AG08395 (cell line): ENCODE results near the gene RASSF7.

ENCODE experiments used
- DNase-seq: peaks from one replicate; pipeline ENCODE4 v3.0.0; 2012; ENCODE audit warnings: mixed read lengths, low spot score

Gene RASSF7

GRCh38 chr11:586376-587316 is 25.9 kb downstream of the RASSF7 start:
- DNase-seq: no peak

- DNase-seq: no peak
Observed at GRCh38 chr11:587546-587945, 26.8 kb downstream of the RASSF7 start.

- no peak for DNase-seq
Observed at GRCh38 chr11:587978-588380, 27.2 kb downstream of the RASSF7 start.

GRCh38 chr11:589798-590197 is 29.0 kb downstream of the RASSF7 start:
- DNase-seq: no peak

GRCh38 chr11:590997-591396 is 30.2 kb downstream of the RASSF7 start:
- no peak for DNase-seq

GRCh38 chr11:592501-592900 is 31.7 kb downstream of the RASSF7 start:
- DNase-seq: no peak

- no peak for DNase-seq
Observed at GRCh38 chr11:592918-593317, 32.1 kb downstream of the RASSF7 start.

- DNase-seq: no peak
Observed at GRCh38 chr11:593347-593746, 32.6 kb downstream of the RASSF7 start.

- DNase-seq: no peak
Observed at GRCh38 chr11:595400-595799, 34.6 kb downstream of the RASSF7 start.

GRCh38 chr11:596374-596773 is 35.6 kb downstream of the RASSF7 start:
- DNase-seq: no peak

- no peak for DNase-seq
Observed at GRCh38 chr11:597166-597725, 36.5 kb downstream of the RASSF7 start.

- no peak for DNase-seq
Observed at GRCh38 chr11:598005-598680, 37.4 kb downstream of the RASSF7 start.

GRCh38 chr11:601573-602245 is 40.9 kb downstream of the RASSF7 start:
- DNase-seq: no peak

- no peak for DNase-seq
Observed at GRCh38 chr11:603154-603553, 42.4 kb downstream of the RASSF7 start.

GRCh38 chr11:605286-606129 is 44.7 kb downstream of the RASSF7 start:
- DNase-seq: no peak

- no peak for DNase-seq
Observed at GRCh38 chr11:606245-606644, 45.5 kb downstream of the RASSF7 start.

- no peak for DNase-seq
Observed at GRCh38 chr11:607020-607780, 46.4 kb downstream of the RASSF7 start.

- no peak for DNase-seq
Observed at GRCh38 chr11:607971-608659, 47.3 kb downstream of the RASSF7 start.

GRCh38 chr11:608791-609251 is 48.1 kb downstream of the RASSF7 start:
- no peak for DNase-seq

GRCh38 chr11:609341-609811 is 48.6 kb downstream of the RASSF7 start:
- no peak for DNase-seq
